ENCODE data around the gene ATP2C1. TPM values are rescaled to one million over a fixed set of nuclear protein-coding genes. Genes with fewer than 3 reads are reported as not detected.

Gene ATP2C1
- total and polyA plus RNA-seq, 2 donors (not counting 1 experiment from before 2014, with no cell fraction given), result 111 to 196 TPM

- Histone ChIP-seq H2AFZ (ENCODE audit: low read length) (no peak overlapping the region), H3K4me3 (replicated peaks in 1 of 4; ENCODE audit: control extremely low read depth in 1 of 4, insufficient read depth in 1 of 4, low read depth in 3 of 4, low read length in 4 of 4) (no peak overlapping the region), H4K20me1 (ENCODE audit: control insufficient read depth, extremely low read depth, insufficient read depth, low read length) (no peaks in the 10 kb centered on the region), H3K27me3 (ENCODE audit: control insufficient read depth, insufficient read depth, low read length) (no peaks in the 10 kb centered on the region), H3K4me2 (ENCODE audit: extremely low read depth, insufficient read depth, low read length) (no peak overlapping the region), H3K36me3 (ENCODE audit: control insufficient read depth, insufficient read depth, low read length) (no peaks in the 10 kb centered on the region), H3K9ac (ENCODE audit: insufficient read depth, low read length) (no peak overlapping the region), H3K4me1 (ENCODE audit: control insufficient read depth, extremely low read depth, insufficient read depth, low read length) (no peaks in the 10 kb centered on the region), H3K27ac (ENCODE audit: insufficient read depth, low read length) (no peak overlapping the region), H3K79me2 (ENCODE audit: control insufficient read depth, insufficient read depth, low read length) (no peaks in the 10 kb centered on the region), H3K9me3 (ENCODE audit: control insufficient read depth, insufficient read depth, low read depth, low read length) (no peaks in the 10 kb centered on the region)
- TF ChIP-seq EZH2 (IDR thresholded peaks at IDR 0.05; ENCODE audit: low read length, missing control alignments), result no peak
- no peak for TF ChIP-seq CTCF (conservative IDR thresholded peaks at IDR 0.05 in 1 of 2, IDR thresholded peaks at IDR 0.05 in 1 of 2; ENCODE audit: low read depth in 1 of 2, low read length in 2 of 2)
- DNase-seq (ENCODE audit: low read depth in 2 of 2), result no peak
Observed at GRCh38 chr3:130990282-130990681, 96.4 kb downstream of the ATP2C1 start.

GRCh38 chr3:130991126-130991525 is 97.2 kb downstream of the ATP2C1 start:
- Histone ChIP-seq H3K79me2 (ENCODE audit: control insufficient read depth, insufficient read depth, low read length) (no peaks in the 10 kb centered on the region), H3K4me2 (ENCODE audit: extremely low read depth, insufficient read depth, low read length) (no peak overlapping the region), H3K36me3 (ENCODE audit: control insufficient read depth, insufficient read depth, low read length) (no peaks in the 10 kb centered on the region), H3K9ac (ENCODE audit: insufficient read depth, low read length) (no peak overlapping the region), H3K27me3 (ENCODE audit: control insufficient read depth, insufficient read depth, low read length) (no peaks in the 10 kb centered on the region), H3K9me3 (ENCODE audit: control insufficient read depth, insufficient read depth, low read depth, low read length) (no peaks in the 10 kb centered on the region), H3K4me3 (replicated peaks in 1 of 4; ENCODE audit: control extremely low read depth in 1 of 4, insufficient read depth in 1 of 4, low read depth in 3 of 4, low read length in 4 of 4) (no peak overlapping the region), H4K20me1 (ENCODE audit: control insufficient read depth, extremely low read depth, insufficient read depth, low read length) (no peaks in the 10 kb centered on the region), H3K27ac (ENCODE audit: insufficient read depth, low read length) (no peak overlapping the region), H3K4me1 (ENCODE audit: control insufficient read depth, extremely low read depth, insufficient read depth, low read length) (no peaks in the 10 kb centered on the region), H2AFZ (ENCODE audit: low read length) (no peak overlapping the region)
- TF ChIP-seq EZH2 (IDR thresholded peaks at IDR 0.05; ENCODE audit: low read length, missing control alignments), result no peak
- TF ChIP-seq CTCF (conservative IDR thresholded peaks at IDR 0.05 in 1 of 2, IDR thresholded peaks at IDR 0.05 in 1 of 2; ENCODE audit: low read depth in 1 of 2, low read length in 2 of 2), result no peak
- no peak for DNase-seq (ENCODE audit: low read depth in 2 of 2)

GRCh38 chr3:130992344-130992743 is 98.5 kb downstream of the ATP2C1 start:
- no peak overlapping the region for H3K27ac ChIP-seq (ENCODE audit: insufficient read depth, low read length)
- TF ChIP-seq CTCF (conservative IDR thresholded peaks at IDR 0.05 in 1 of 2, IDR thresholded peaks at IDR 0.05 in 1 of 2; ENCODE audit: low read depth in 1 of 2, low read length in 2 of 2), result no peak
- TF ChIP-seq EZH2 (IDR thresholded peaks at IDR 0.05; ENCODE audit: low read length, missing control alignments), result no peak
- no peak for DNase-seq (ENCODE audit: low read depth in 2 of 2)
- H3K4me3 ChIP-seq (replicated peaks in 1 of 4; ENCODE audit: control extremely low read depth in 1 of 4, insufficient read depth in 1 of 4, low read depth in 3 of 4, low read length in 4 of 4), result no peak overlapping the region
- no peak overlapping the region for H3K9ac ChIP-seq (ENCODE audit: insufficient read depth, low read length)
- no peaks in the 10 kb centered on the region for H3K27me3 ChIP-seq (ENCODE audit: control insufficient read depth, insufficient read depth, low read length)
- no peaks in the 10 kb centered on the region for H3K4me1 ChIP-seq (ENCODE audit: control insufficient read depth, extremely low read depth, insufficient read depth, low read length)
- no peak overlapping the region for H2AFZ ChIP-seq (ENCODE audit: low read length)
- H3K36me3 ChIP-seq (ENCODE audit: control insufficient read depth, insufficient read depth, low read length), result no peaks in the 10 kb centered on the region
- no peaks in the 10 kb centered on the region for H3K9me3 ChIP-seq (ENCODE audit: control insufficient read depth, insufficient read depth, low read depth, low read length)
- H4K20me1 ChIP-seq (ENCODE audit: control insufficient read depth, extremely low read depth, insufficient read depth, low read length), result no peaks in the 10 kb centered on the region
- H3K79me2 ChIP-seq (ENCODE audit: control insufficient read depth, insufficient read depth, low read length), result no peaks in the 10 kb centered on the region
- no peak overlapping the region for H3K4me2 ChIP-seq (ENCODE audit: extremely low read depth, insufficient read depth, low read length)
